ENCODE results near the gene LSM14A. TPM values are rescaled to one million over a fixed set of nuclear protein-coding genes. Genes with fewer than 3 reads are reported as not detected.

The LSM14A gene
- total and polyA plus RNA-seq, 2 of the 8 experiments (the other 6 are each of a cell fraction or from before 2014, with no cell fraction given), result 117 to 195 TPM

- no peak overlapping the region for H3K4me2 ChIP-seq (ENCODE audit: insufficient read depth in 1 of 2, low read depth in 2 of 2, low read length in 2 of 2)
- H3K79me1 ChIP-seq (ENCODE audit: low read depth, low read length), result no peaks in the 10 kb centered on the region; the same call in 1 of the 2 replicates
- peaks cover 0 to 4% (median 0%) of the 10 kb centered on the region in 4 experiments; a peak in 2 of 8 replicates for H3K36me3 ChIP-seq (ENCODE audit: control insufficient read depth in 2 of 4, insufficient read depth in 4 of 4, low read length in 3 of 4)
- POLR2A ChIA-PET (ENCODE audit: partially characterized antibody), result interaction anchor here (5.4 kb wide), 1 partner anchor 8 kb away, joined by 34 read pairs; the partner anchor contains the start of gene LSM14A
- H2BK20ac ChIP-seq (ENCODE audit: low read length), result no peak overlapping the region
- H2AFZ ChIP-seq (ENCODE audit: low read length), result no peak overlapping the region
- H3K4ac ChIP-seq (replicated peaks; ENCODE audit: insufficient read length, low read depth, low read length), result no peak overlapping the region
- no peaks in the 10 kb centered on the region for H3K27me3 ChIP-seq (replicated peaks in 1 of 4; ENCODE audit: control insufficient read depth in 3 of 4, extremely low read depth in 1 of 4, insufficient read depth in 3 of 4, low read length in 3 of 4)
- no peak overlapping the region for H3K56ac ChIP-seq (replicated peaks; ENCODE audit: insufficient read length, low read depth, low read length)
- H3K4me3 ChIP-seq (ENCODE audit: extremely low read depth in 1 of 4, insufficient read depth in 2 of 4, low read depth in 3 of 4, low read length in 4 of 4), result no peak overlapping the region
- H3K79me2 ChIP-seq (ENCODE audit: control insufficient read depth in 1 of 2, insufficient read depth in 2 of 2, low read length in 2 of 2), result peaks cover 41 to 99% of the 10 kb centered on the region in 2 experiments
- H3K14ac ChIP-seq (ENCODE audit: insufficient read length), result no peak overlapping the region
- H3K23me2 ChIP-seq (ENCODE audit: low read depth, low read length), result no peaks in the 10 kb centered on the region
- peaks cover 29 to 36% of the 10 kb centered on the region in 2 experiments for H4K20me1 ChIP-seq (replicated peaks in 1 of 2; ENCODE audit: control insufficient read depth in 1 of 2, insufficient read depth in 2 of 2, low read length in 2 of 2)
- H2AK5ac ChIP-seq (ENCODE audit: low read depth, low read length), result no peak overlapping the region
- no peak overlapping the region for H2BK5ac ChIP-seq (ENCODE audit: low read depth, low read length)
- no peak overlapping the region for H3K23ac ChIP-seq (ENCODE audit: insufficient read length)
- WGBS, 2 experiments (ENCODE audit: extremely low coverage in 1 of 2, insufficient coverage in 1 of 2, insufficient read length in 1 of 2, insufficient replicate concordance in 2 of 2, low coverage in 1 of 2, low lambda C conversion rate in 2 of 2, missing lambda C conversion rate in 1 of 2), result 90% methylated on average over 5 of the region's 5 CpGs; no CpG with 5 or more reads in 1 of the 2 experiments
- no peak overlapping the region for H4K5ac ChIP-seq (ENCODE audit: insufficient read length, low read depth, low read length)
- no peak overlapping the region for H4K8ac ChIP-seq (ENCODE audit: extremely low read depth, insufficient read depth, low read length)
- peaks cover 0 to 4% (median 1%) of the 10 kb centered on the region in 4 experiments; a peak in 2 of 7 replicates for H3K4me1 ChIP-seq (replicated peaks in 1 of 4; ENCODE audit: control insufficient read depth in 3 of 4, insufficient read depth in 4 of 4, low read length in 3 of 4)
- CTCF ChIA-PET (ENCODE audit: partially characterized antibody), result no interaction called here
- no peak overlapping the region for H2BK12ac ChIP-seq (ENCODE audit: low read depth, low read length)
- H3K27ac ChIP-seq (ENCODE audit: low read depth, low read length), result no peak overlapping the region
- H3K9ac ChIP-seq (replicated peaks in 1 of 4; ENCODE audit: extremely low read depth in 1 of 4, low read depth in 3 of 4, low read length in 3 of 4), result no peak overlapping the region
- no peak overlapping the region for H4K91ac ChIP-seq (replicated peaks; ENCODE audit: insufficient read length, low read length)
- H3K18ac ChIP-seq (ENCODE audit: extremely low read depth, low read length), result no peak overlapping the region
- DNase-seq (ENCODE audit: low read depth in 1 of 2, low spot score in 2 of 2), result no peak
- H2BK15ac ChIP-seq (ENCODE audit: low read length), result no peak overlapping the region
- no peaks in the 10 kb centered on the region for H3K9me3 ChIP-seq (ENCODE audit: insufficient read depth in 2 of 2, low read depth in 1 of 2, low read length in 1 of 2)
- H2BK120ac ChIP-seq (replicated peaks; ENCODE audit: low read depth, low read length), result no peak overlapping the region
- FAIRE-seq, result no peak
- TF ChIP-seq RAD21 (IDR thresholded peaks at IDR 0.05 in 1 of 2, conservative IDR thresholded peaks at IDR 0.05 in 1 of 2; ENCODE audit: low read depth in 2 of 2, low read length in 2 of 2) (no peak), CHD1 (IDR thresholded peaks at IDR 0.05; ENCODE audit: low read depth, low read length) (no peak)
- TF ChIP-seq, protein P1, sequence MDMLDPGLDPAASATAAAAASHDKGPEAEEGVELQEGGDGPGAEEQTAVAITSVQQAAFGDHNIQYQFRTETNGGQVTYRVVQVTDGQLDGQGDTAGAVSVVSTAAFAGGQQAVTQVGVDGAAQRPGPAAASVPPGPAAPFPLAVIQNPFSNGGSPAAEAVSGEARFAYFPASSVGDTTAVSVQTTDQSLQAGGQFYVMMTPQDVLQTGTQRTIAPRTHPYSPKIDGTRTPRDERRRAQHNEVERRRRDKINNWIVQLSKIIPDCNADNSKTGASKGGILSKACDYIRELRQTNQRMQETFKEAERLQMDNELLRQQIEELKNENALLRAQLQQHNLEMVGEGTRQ (IDR thresholded peaks at IDR 0.05; ENCODE audit: low read length), result no peak
Observed at GRCh38 chr19:34181111-34181864, 9.0 kb downstream of the LSM14A start.
